NCI-H128 (cell line): ENCODE results near the gene OR8D2.
"Not testable (repeated sequence)": the region's sequence is repeated elsewhere in the genome, so short reads cannot be mapped to it uniquely, and the experiment has no call there.

Source experiments
- DNase-seq: peaks from one replicate; lab custom pipeline; 2025; ENCODE audit not compliant: unreplicated experiment; lab: John Stamatoyannopoulos, UW

The OR8D2 gene

DNA sequence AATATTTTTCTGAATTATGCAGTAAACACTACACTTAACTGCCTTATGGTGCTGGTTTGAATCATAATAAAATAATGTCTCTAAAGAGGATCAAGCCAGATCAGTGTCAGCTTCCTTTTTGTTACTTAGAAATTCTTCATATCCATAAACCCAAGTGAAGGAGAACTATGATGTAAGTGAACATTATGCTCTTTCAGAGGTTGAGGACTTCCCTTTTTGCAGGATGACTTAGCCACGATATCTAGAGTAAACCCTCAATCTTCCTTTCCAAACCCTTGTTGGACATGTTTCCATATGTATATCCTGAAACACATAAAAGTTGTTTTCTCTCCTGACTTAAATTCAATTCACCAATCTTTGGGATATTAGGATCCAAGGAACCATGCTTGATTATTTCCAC is 25.3 kb downstream of the OR8D2 start:
- no peak for DNase-seq

- DNase-seq = no peak
These were observed 34.2 kb downstream of the OR8D2 start for GRCh38 chr11:124285610-124286344.

GRCh38 chr11:124278261-124278660 is 41.7 kb downstream of the OR8D2 start:
- DNase-seq = no peak

DNA sequence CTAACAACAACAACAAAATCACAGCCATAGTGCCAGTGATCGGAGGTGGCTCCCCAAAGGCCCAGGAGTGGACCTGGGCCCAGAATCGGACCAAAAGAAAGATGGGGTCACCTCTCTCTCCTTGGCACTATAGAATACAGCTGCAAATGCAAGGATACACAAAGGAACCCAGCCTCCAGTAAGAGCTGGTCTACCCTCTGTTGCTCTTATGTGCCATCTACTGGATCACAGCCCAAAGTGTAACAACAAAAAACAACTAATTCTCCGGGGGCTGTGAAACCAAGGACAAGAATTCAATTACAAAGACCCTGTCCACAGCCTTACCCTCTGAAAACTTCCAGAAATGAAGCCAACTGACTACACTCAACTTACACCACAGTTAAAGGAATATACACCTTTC is 42.2 kb downstream of the OR8D2 start:
- no peak for DNase-seq

- DNase-seq = no peak
These were observed 42.8 kb downstream of the OR8D2 start for GRCh38 chr11:124277207-124277606.

- no peak for DNase-seq
These were observed 43.9 kb downstream of the OR8D2 start for GRCh38 chr11:124276081-124276480.

DNA sequence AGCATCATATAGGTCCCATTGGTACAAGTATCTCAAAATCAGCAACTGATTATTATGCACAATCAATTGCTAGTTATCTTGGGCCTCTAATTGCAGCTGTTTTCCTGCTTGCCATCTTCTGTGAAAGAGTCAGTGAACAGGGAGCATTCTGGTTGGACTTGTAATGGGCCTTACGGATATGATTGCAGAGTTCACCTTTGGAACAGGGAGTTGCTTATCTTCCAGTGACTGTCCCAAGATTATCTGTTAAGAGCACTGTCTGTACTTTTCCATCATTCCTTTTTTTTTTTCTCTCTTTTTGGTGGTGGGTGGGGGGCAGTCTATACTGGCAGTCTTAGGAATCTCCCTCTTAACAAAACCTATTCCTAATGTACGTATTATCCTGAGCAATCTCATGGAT is 46.0 kb downstream of the OR8D2 start:
- no peak for DNase-seq

- not testable (repeated sequence) for DNase-seq
These were observed 49.1 kb downstream of the OR8D2 start for GRCh38 chr11:124270886-124271285.
